Measurements from ENCODE around the gene OR2J1. TPM values are rescaled to one million over a fixed set of nuclear protein-coding genes. Genes with fewer than 3 reads are reported as not detected.

Gene OR2J1
- total and polyA plus RNA-seq, 9 of the 15 experiments (the other 6 are each of a cell fraction or from before 2014, with no cell fraction given) = not detected

DNA sequence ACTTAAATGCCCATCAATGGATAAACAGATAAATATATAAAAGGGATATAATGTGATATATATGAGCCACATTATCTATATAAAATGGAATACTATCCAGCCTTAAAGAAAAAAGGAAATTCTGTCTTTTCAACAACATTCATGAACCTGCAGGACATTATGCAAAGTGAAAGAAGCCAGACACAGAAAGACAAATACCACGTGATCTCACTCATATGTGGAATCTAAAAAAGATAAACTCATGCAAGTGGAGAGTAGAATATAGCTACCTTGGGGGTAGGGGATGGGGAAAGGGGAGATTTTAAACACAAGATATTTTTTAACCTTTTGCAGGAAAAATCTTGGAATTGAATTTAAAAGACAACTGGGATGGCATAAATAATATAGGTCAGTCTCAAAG, 1.5 kb upstream of the OR2J1 start:
- Histone ChIP-seq H3K36me3 (ENCODE audit: control insufficient read depth, insufficient read depth, low read length) (no peaks in the 10 kb centered on the region), H3K9me1 (ENCODE audit: control insufficient read depth, insufficient read depth, low read length) (no peaks in the 10 kb centered on the region), H3K9ac (ENCODE audit: insufficient read depth in 1 of 2, low read depth in 2 of 2, low read length in 2 of 2) (no peak overlapping the region), H4K20me1 (replicated peaks; ENCODE audit: control insufficient read depth, insufficient read depth, low read length) (no peaks in the 10 kb centered on the region), H3K4me1 (replicated peaks in 1 of 2; ENCODE audit: control insufficient read depth in 2 of 2, insufficient read depth in 2 of 2, low read length in 2 of 2) (no peaks in the 10 kb centered on the region), H3K79me2 (ENCODE audit: control insufficient read depth, insufficient read depth, low read length) (no peaks in the 10 kb centered on the region), H3K4me3 (no peak overlapping the region), H2AFZ (ENCODE audit: low read depth, low read length) (no peak overlapping the region), H3K27me3 (ENCODE audit: control insufficient read depth in 2 of 2, insufficient read depth in 2 of 2, low read length in 2 of 2) (peaks cover 0 to 8% of the 10 kb centered on the region in 2 experiments; a peak in 2 of 5 replicates), H3K27ac (ENCODE audit: extremely low read depth, low read depth, low read length) (no peak overlapping the region), H3K4me2 (ENCODE audit: insufficient read depth, low read length) (no peak overlapping the region), H3K9me3 (replicated peaks; ENCODE audit: control insufficient read depth, insufficient read depth, low read depth, low read length) (no peaks in the 10 kb centered on the region)
- FAIRE-seq (no peak), ATAC-seq (no peak), DNase-seq (ENCODE audit: extremely low read depth in 1 of 4, low spot score in 3 of 4) (no peak)
- BruUV-seq (replicated peaks) = no TSS peak
- ChIA-PET CTCF (ENCODE audit: low intra/inter-chr PET ratio) (no interaction called here), POLR2A (no interaction called here)
- in situ Hi-C loops (cut with MboI) = no loop called here
- WGBS (ENCODE audit: insufficient coverage, low coverage, missing lambda C conversion rate) = 0% methylated on average over 1 of the region's 1 CpG
- peak; percentile 54; the same call in 1 of the 2 replicates for TF ChIP-seq RAD51 (IDR thresholded peaks at IDR 0.05; ENCODE audit: borderline replicate concordance, low read depth)
- TF ChIP-seq, protein P1, sequence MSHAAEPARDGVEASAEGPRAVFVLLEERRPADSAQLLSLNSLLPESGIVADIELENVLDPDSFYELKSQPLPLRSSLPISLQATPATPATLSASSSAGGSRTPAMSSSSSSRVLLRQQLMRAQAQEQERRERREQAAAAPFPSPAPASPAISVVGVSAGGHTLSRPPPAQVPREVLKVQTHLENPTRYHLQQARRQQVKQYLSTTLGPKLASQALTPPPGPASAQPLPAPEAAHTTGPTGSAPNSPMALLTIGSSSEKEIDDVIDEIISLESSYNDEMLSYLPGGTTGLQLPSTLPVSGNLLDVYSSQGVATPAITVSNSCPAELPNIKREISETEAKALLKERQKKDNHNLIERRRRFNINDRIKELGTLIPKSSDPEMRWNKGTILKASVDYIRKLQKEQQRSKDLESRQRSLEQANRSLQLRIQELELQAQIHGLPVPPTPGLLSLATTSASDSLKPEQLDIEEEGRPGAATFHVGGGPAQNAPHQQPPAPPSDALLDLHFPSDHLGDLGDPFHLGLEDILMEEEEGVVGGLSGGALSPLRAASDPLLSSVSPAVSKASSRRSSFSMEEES (CRISPR knock-in tag; IDR thresholded peaks at IDR 0.05) = peak; percentile 70
- TF ChIP-seq, protein P2, sequence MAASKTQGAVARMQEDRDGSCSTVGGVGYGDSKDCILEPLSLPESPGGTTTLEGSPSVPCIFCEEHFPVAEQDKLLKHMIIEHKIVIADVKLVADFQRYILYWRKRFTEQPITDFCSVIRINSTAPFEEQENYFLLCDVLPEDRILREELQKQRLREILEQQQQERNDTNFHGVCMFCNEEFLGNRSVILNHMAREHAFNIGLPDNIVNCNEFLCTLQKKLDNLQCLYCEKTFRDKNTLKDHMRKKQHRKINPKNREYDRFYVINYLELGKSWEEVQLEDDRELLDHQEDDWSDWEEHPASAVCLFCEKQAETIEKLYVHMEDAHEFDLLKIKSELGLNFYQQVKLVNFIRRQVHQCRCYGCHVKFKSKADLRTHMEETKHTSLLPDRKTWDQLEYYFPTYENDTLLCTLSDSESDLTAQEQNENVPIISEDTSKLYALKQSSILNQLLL (CRISPR knock-in tag; IDR thresholded peaks at IDR 0.05; ENCODE audit: borderline replicate concordance) = no peak
- intact Hi-C loops (cut with micrococcal nuclease) = no loop called here

All from K562 (cell line).